GM12878 (cell line): ENCODE results near the gene ROR2. TPM values are rescaled to one million over a fixed set of nuclear protein-coding genes. Genes with fewer than 3 reads are reported as not detected.

Experiments
- ATAC-seq: fragments of 200-7000 bp; cut with Tn5 transposase; 3 replicates; pipeline ENCODE4 v1.9.1; 2020; ENCODE audit warnings: mild to moderate bottlenecking, moderate library complexity
- BruUV-seq: library from RNA; stranded (reverse); fragments of 400-500 nt; replicated peaks from 2 replicates; lab custom pipeline; 2021; lab: Mats Ljungman, UMichigan
- CTCF ChIA-PET: fragments of 300-600 bp; sonication (Branson Sonifier 250); formaldehyde crosslinking; extraction: SDS; loops from one replicate; lab custom pipeline; 2021; ENCODE audit warnings: inconsistent platforms; lab: Yijun Ruan, JAX
- POLR2A ChIA-PET: fragments of 350-600 bp; formaldehyde crosslinking; extraction: SDS; loops from one replicate; lab custom pipeline; 2021; ENCODE audit warnings: inconsistent platforms; lab: Charles Lee
- RAD21 ChIA-PET: fragments of 300-600 bp; sonication (Branson Sonifier 250); formaldehyde crosslinking; loops from one replicate; lab custom pipeline; 2023; ENCODE audit warnings: antibody characterized with exemption; ENCODE audit not compliant: unreplicated experiment; lab: Charles Lee
- SMC1A ChIA-PET: fragments of 300-600 bp; sonication (Branson Sonifier 250); formaldehyde crosslinking; loops from one replicate; lab custom pipeline; 2023; ENCODE audit not compliant: unreplicated experiment, uncharacterized antibody; lab: Charles Lee
- DNase-seq: peaks from one replicate; pipeline ENCODE4 v3.0.0-alpha.2; 2011; ENCODE audit warnings: low read depth, low spot score
- FAIRE-seq: peaks from 3 replicates; lab custom pipeline; 2011; peaks lifted over from hg19 to GRCh38; lab: Jason Lieb, UNC
- H2AFZ ChIP-seq: 2 replicates; pipeline ENCODE4 v1.6.0; 2011; ENCODE audit warnings: low read depth, low read length, control low read depth; ENCODE audit not compliant: control insufficient read depth
- H3K27ac ChIP-seq: 2 replicates; pipeline ENCODE4 v1.5.1; 2011; ENCODE audit warnings: control low read depth; ENCODE audit not compliant: control insufficient read depth, insufficient read depth
- H3K27me3 ChIP-seq, 2 experiments: replicated peaks in 1 of 2; 2 replicates each; pipeline versions ENCODE4 v1.6.0 to v1.6.1; 2011; ENCODE audit warnings: low read length in 1 of 2; ENCODE audit not compliant: control insufficient read depth in 2 of 2, insufficient read depth in 2 of 2
- H3K36me3 ChIP-seq, 2 experiments: 2 replicates each; pipeline ENCODE4 v1.5.1; 2011; ENCODE audit warnings: low read length in 1 of 2; ENCODE audit not compliant: control insufficient read depth in 2 of 2, insufficient read depth in 2 of 2
- H3K4me1 ChIP-seq: 2 replicates; pipeline ENCODE4 v1.6.1; 2011; ENCODE audit warnings: mild to moderate bottlenecking, low read length, moderate library complexity, mixed read lengths; ENCODE audit not compliant: control insufficient read depth, insufficient read depth
- H3K4me2 ChIP-seq: 2 replicates; pipeline ENCODE4 v1.6.0; 2011; ENCODE audit warnings: control low read depth; ENCODE audit not compliant: control insufficient read depth, insufficient read depth
- H3K4me3 ChIP-seq: fragments of 200-600 bp; sonication (generic); 2 replicates; pipeline ENCODE4 v1.5.1; 2016
- H3K79me2 ChIP-seq: 2 replicates; pipeline ENCODE4 v1.6.0; 2011; ENCODE audit warnings: low read length; ENCODE audit not compliant: control insufficient read depth, insufficient read depth
- H3K9ac ChIP-seq: 2 replicates; pipeline ENCODE4 v1.8.0; 2011; ENCODE audit warnings: low read length, control low read depth, mixed read lengths; ENCODE audit not compliant: control insufficient read depth, insufficient read depth
- H3K9me3 ChIP-seq: replicated peaks from 3 replicates; pipeline ENCODE4 v1.5.1; 2011; ENCODE audit warnings: mild to moderate bottlenecking, low read length; ENCODE audit not compliant: control insufficient read depth, insufficient read depth
- H4K20me1 ChIP-seq: 2 replicates; pipeline ENCODE4 v1.6.0; 2011; ENCODE audit not compliant: control insufficient read depth, insufficient read depth
- CHD1 ChIP-seq: IDR thresholded peaks from 2 replicates; pipeline ENCODE4 v1.6.1; 2012; ENCODE audit warnings: low read depth, low read length, improper control_type of control experiment
- GABPA ChIP-seq: IDR thresholded peaks from 2 replicates; pipeline ENCODE4 v1.6.1; 2014; ENCODE audit warnings: antibody characterized with exemption, low read depth, mild to moderate bottlenecking, inconsistent platforms
- GATAD2B ChIP-seq: fragments of 450-650 bp; conservative IDR thresholded peaks from 2 replicates; pipeline ENCODE4 v1.6.1; 2017; ENCODE audit warnings: low read depth, mild to moderate bottlenecking, moderate library complexity
- IRF5 ChIP-seq: fragments of 450-650 bp; IDR thresholded peaks from 2 replicates; pipeline ENCODE4 v1.6.1; 2017; ENCODE audit warnings: borderline replicate concordance
- NR2C1 ChIP-seq: fragments of 450-650 bp; IDR thresholded peaks from 2 replicates; pipeline ENCODE4 v1.6.1; 2017; ENCODE audit warnings: antibody characterized with exemption, mild to moderate bottlenecking, moderate library complexity
- NRF1 ChIP-seq: conservative IDR thresholded peaks from 2 replicates; pipeline ENCODE4 v1.6.1; 2011; ENCODE audit warnings: mild to moderate bottlenecking, low read depth, low read length, improper control_type of control experiment
- POLR2AphosphoS5 ChIP-seq: IDR thresholded peaks from 2 replicates; pipeline ENCODE4 v1.6.1; 2011; ENCODE audit warnings: mild to moderate bottlenecking, low read length, inconsistent platforms
- POU2F2 ChIP-seq: IDR thresholded peaks from 3 replicates; pipeline ENCODE4 v1.6.1; 2011; ENCODE audit warnings: low read depth, mild to moderate bottlenecking, low read length, borderline replicate concordance
- RELA ChIP-seq: fragments of 450-650 bp; IDR thresholded peaks from 2 replicates; pipeline ENCODE4 v1.8.0; 2014; ENCODE audit warnings: borderline replicate concordance; ENCODE audit not compliant: partially characterized antibody
- SREBF1 ChIP-seq: IDR thresholded peaks from 2 replicates; pipeline ENCODE4 v1.6.1; 2012; ENCODE audit warnings: mild to moderate bottlenecking, low read length
- SRF ChIP-seq, 2 experiments: IDR thresholded peaks; 2 replicates each; pipeline ENCODE4 v1.6.1; 2011; ENCODE audit warnings: low read depth in 2 of 2, low read length in 2 of 2, mild to moderate bottlenecking in 1 of 2, moderate library complexity in 1 of 2
- TCF12 ChIP-seq: IDR thresholded peaks from 2 replicates; pipeline ENCODE4 v1.6.1; 2011; ENCODE audit warnings: low read depth, mild to moderate bottlenecking, low read length
- ZNF217 ChIP-seq: fragments of 450-650 bp; IDR thresholded peaks from 2 replicates; pipeline ENCODE4 v1.6.1; 2017; ENCODE audit warnings: antibody characterized with exemption, mild to moderate bottlenecking
- WGBS: methylation state at CpG from one replicate; pipeline ENCODE4 v1.1.6; 2016; ENCODE audit warnings: low lambda C conversion rate; ENCODE audit not compliant: insufficient replicate concordance, insufficient coverage; ENCODE audit errors: missing lambda C conversion rate; 5-methylcytosine and 5-hydroxymethylcytosine counted together
- in situ Hi-C: fragments of 300-500 bp; cut with MboI; formaldehyde crosslinking; loops from 9 replicates; pipeline ENCODE4 v1.14.3; 2018; ENCODE audit warnings: mixed read lengths
- intact Hi-C: fragments of 100-400 bp; cut with micrococcal nuclease; formaldehyde crosslinking; loops from one replicate; pipeline ENCODE4 v1.14.2; 2022; ENCODE audit not compliant: unreplicated experiment
- polyA plus RNA-seq, 11 experiments: library from polyadenylated mRNA; depleted of rRNA in 4 of 11; unstranded in 6 of 11; stranded (reverse) in 5 of 11; fragments of >200 nt; fragmentation: Nextera tagmentation in 4 of 11; fragmentation: Illumina TruSeq in 1 of 11; extraction: Ambion mirVana in 4 of 11; extraction: Trizol in 1 of 11; gene quantifications; 1 replicate in 1 of 11; 2 replicates in 10 of 11; pipeline versions ENCODE4 v1.2.1 to v1.2.3, GENCODE V29; 2011 to 2016; ENCODE audit warnings: inconsistent platforms in 2 of 11, missing spikeins in 2 of 11, low read depth in 1 of 11
- total RNA-seq, 4 experiments: library from RNA; depleted of rRNA in 3 of 4; stranded (reverse); fragments of >200 nt in 3 of 4; fragmentation: Illumina TruSeq in 1 of 4; extraction: Trizol in 1 of 4; gene quantifications; 2 replicates each; pipeline versions ENCODE4 v1.2.1 to v1.2.3, GENCODE V29; 2013 to 2021
- TF ChIP-seq, protein P1 (sequence below): fragments of 450-650 bp; IDR thresholded peaks from 2 replicates; pipeline ENCODE4 v1.6.1; 2018; ENCODE audit warnings: borderline replicate concordance, mild to moderate bottlenecking; ENCODE audit not compliant: partially characterized antibody
- TF ChIP-seq, protein P2 (sequence below): fragments of 450-650 bp; formaldehyde crosslinking; IDR thresholded peaks from 2 replicates; pipeline ENCODE4 v1.4.0; 2020; ENCODE audit warnings: mild to moderate bottlenecking, moderate library complexity

The ROR2 gene
- total and polyA plus RNA-seq, 10 of the 15 experiments (the other 5 are each of a cell fraction or from before 2014, with no cell fraction given), result 0.03 to 0.05 TPM; not detected in 8

GRCh38 chr9:91642771-91643170 lies 307.3 kb downstream of the ROR2 start:
- no peak for ATAC-seq
- no peak overlapping the region for H3K4me2 ChIP-seq
- H3K9me3 ChIP-seq, result no peaks in the 10 kb centered on the region; the same call in 2 of the 3 replicates
- intact Hi-C loops, result no loop called here
- H3K9ac ChIP-seq, result no peak overlapping the region
- SMC1A ChIA-PET, result no interaction called here
- POLR2A ChIA-PET, result no interaction called here
- peaks cover 16% of the 10 kb centered on the region for H3K4me1 ChIP-seq
- BruUV-seq, result no TSS peak
- no peak for DNase-seq
- H3K79me2 ChIP-seq, result no peaks in the 10 kb centered on the region
- H3K27me3 ChIP-seq, result no peaks in the 10 kb centered on the region
- H3K4me3 ChIP-seq, result no peak overlapping the region
- in situ Hi-C loops, result no loop called here
- H2AFZ ChIP-seq, result no peak overlapping the region; the same call in 1 of the 2 replicates
- H3K36me3 ChIP-seq, result no peaks in the 10 kb centered on the region
- FAIRE-seq, result no peak
- H3K27ac ChIP-seq, result no peak overlapping the region
- H4K20me1 ChIP-seq, result no peaks in the 10 kb centered on the region
- 47% methylated on average over 4 of the region's 5 CpGs for WGBS
- RAD21 ChIA-PET, result no interaction called here
- CTCF ChIA-PET, result no interaction called here
- TF ChIP-seq, protein P1, sequence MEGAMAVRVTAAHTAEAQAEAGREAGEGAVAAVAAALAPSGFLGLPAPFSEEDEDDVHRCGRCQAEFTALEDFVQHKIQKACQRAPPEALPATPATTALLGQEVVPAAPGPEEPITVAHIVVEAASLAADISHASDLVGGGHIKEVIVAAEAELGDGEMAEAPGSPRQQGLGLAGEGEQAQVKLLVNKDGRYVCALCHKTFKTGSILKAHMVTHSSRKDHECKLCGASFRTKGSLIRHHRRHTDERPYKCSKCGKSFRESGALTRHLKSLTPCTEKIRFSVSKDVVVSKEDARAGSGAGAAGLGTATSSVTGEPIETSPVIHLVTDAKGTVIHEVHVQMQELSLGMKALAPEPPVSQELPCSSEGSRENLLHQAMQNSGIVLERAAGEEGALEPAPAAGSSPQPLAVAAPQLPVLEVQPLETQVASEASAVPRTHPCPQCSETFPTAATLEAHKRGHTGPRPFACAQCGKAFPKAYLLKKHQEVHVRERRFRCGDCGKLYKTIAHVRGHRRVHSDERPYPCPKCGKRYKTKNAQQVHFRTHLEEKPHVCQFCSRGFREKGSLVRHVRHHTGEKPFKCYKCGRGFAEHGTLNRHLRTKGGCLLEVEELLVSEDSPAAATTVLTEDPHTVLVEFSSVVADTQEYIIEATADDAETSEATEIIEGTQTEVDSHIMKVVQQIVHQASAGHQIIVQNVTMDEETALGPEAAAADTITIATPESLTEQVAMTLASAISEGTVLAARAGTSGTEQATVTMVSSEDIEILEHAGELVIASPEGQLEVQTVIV, result no peak
- TF ChIP-seq TCF12 (no peak), POU2F2 (no peak), POLR2AphosphoS5 (no peak), SRF (IDR thresholded peaks at IDR 0.05; ENCODE audit: low read depth in 2 of 2, low read length in 2 of 2) (no peak), CHD1 (no peak), SREBF1 (no peak), IRF5 (no peak), NR2C1 (no peak), GABPA (no peak), GATAD2B (no peak), NRF1 (no peak), ZNF217 (no peak), RELA (no peak)
- TF ChIP-seq, protein P2, sequence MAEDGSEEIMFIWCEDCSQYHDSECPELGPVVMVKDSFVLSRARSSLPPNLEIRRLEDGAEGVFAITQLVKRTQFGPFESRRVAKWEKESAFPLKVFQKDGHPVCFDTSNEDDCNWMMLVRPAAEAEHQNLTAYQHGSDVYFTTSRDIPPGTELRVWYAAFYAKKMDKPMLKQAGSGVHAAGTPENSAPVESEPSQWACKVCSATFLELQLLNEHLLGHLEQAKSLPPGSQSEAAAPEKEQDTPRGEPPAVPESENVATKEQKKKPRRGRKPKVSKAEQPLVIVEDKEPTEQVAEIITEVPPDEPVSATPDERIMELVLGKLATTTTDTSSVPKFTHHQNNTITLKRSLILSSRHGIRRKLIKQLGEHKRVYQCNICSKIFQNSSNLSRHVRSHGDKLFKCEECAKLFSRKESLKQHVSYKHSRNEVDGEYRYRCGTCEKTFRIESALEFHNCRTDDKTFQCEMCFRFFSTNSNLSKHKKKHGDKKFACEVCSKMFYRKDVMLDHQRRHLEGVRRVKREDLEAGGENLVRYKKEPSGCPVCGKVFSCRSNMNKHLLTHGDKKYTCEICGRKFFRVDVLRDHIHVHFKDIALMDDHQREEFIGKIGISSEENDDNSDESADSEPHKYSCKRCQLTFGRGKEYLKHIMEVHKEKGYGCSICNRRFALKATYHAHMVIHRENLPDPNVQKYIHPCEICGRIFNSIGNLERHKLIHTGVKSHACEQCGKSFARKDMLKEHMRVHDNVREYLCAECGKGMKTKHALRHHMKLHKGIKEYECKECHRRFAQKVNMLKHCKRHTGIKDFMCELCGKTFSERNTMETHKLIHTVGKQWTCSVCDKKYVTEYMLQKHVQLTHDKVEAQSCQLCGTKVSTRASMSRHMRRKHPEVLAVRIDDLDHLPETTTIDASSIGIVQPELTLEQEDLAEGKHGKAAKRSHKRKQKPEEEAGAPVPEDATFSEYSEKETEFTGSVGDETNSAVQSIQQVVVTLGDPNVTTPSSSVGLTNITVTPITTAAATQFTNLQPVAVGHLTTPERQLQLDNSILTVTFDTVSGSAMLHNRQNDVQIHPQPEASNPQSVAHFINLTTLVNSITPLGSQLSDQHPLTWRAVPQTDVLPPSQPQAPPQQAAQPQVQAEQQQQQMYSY (CRISPR knock-in tag), result no peak
